Measurements from ENCODE around the gene ADAM19.
"Not testable (repeated sequence)": the region's sequence is repeated elsewhere in the genome, so short reads cannot be mapped to it uniquely, and the experiment has no call there.

ADAM19 gene

GRCh38 chr5:157494178-157494832 lies 81.3 kb downstream of the ADAM19 start:
- no peaks in the 10 kb centered on the region for H3K36me3 ChIP-seq (ENCODE audit: insufficient read depth, low read length)
- no peaks in the 10 kb centered on the region for H3K27me3 ChIP-seq (ENCODE audit: insufficient read depth, low read length)

GRCh38 chr5:157492886-157493285 lies 82.7 kb downstream of the ADAM19 start:
- no peak overlapping the region for H2AFZ ChIP-seq (ENCODE audit: low read length, unreplicated experiment)
- H3K27me3 ChIP-seq (ENCODE audit: insufficient read depth, low read length), result no peaks in the 10 kb centered on the region
- no peaks in the 10 kb centered on the region for H3K4me1 ChIP-seq (ENCODE audit: control insufficient read depth, insufficient read depth, low read length, unreplicated experiment)
- H3K4me3 ChIP-seq (ENCODE audit: low read depth, low read length), result no peak overlapping the region
- no peaks in the 10 kb centered on the region for H3K36me3 ChIP-seq (ENCODE audit: insufficient read depth, low read length)
- no peak overlapping the region for H3K27ac ChIP-seq (ENCODE audit: low read depth, low read length)
- H3K79me2 ChIP-seq (ENCODE audit: control insufficient read depth, insufficient read depth, low read length, unreplicated experiment), result no peaks in the 10 kb centered on the region

More at GRCh38 chr5:157494178-157494832, 81.3 kb downstream of the ADAM19 start:
- Histone ChIP-seq H3K4me3 (ENCODE audit: low read depth, low read length) (no peak overlapping the region), H2AFZ (ENCODE audit: low read length, unreplicated experiment) (no peak overlapping the region), H3K4me1 (ENCODE audit: control insufficient read depth, insufficient read depth, low read length, unreplicated experiment) (no peaks in the 10 kb centered on the region), H3K27ac (ENCODE audit: low read depth, low read length) (no peak overlapping the region), H3K79me2 (ENCODE audit: control insufficient read depth, insufficient read depth, low read length, unreplicated experiment) (no peaks in the 10 kb centered on the region)

- Histone ChIP-seq H3K27ac (ENCODE audit: low read depth, low read length) (no peak overlapping the region), H2AFZ (ENCODE audit: low read length, unreplicated experiment) (no peak overlapping the region), H3K36me3 (ENCODE audit: insufficient read depth, low read length) (no peaks in the 10 kb centered on the region), H3K79me2 (ENCODE audit: control insufficient read depth, insufficient read depth, low read length, unreplicated experiment) (no peaks in the 10 kb centered on the region), H3K4me1 (ENCODE audit: control insufficient read depth, insufficient read depth, low read length, unreplicated experiment) (no peaks in the 10 kb centered on the region), H3K27me3 (ENCODE audit: insufficient read depth, low read length) (no peaks in the 10 kb centered on the region), H3K4me3 (ENCODE audit: low read depth, low read length) (no peak overlapping the region)
These were observed 84.0 kb downstream of the ADAM19 start for GRCh38 chr5:157491471-157491995.

GRCh38 chr5:157487358-157487757 lies 88.2 kb downstream of the ADAM19 start:
- H3K27ac ChIP-seq (ENCODE audit: low read depth, low read length), result no peak overlapping the region
- H3K79me2 ChIP-seq (ENCODE audit: control insufficient read depth, insufficient read depth, low read length, unreplicated experiment), result no peaks in the 10 kb centered on the region
- H3K27me3 ChIP-seq (ENCODE audit: insufficient read depth, low read length), result no peaks in the 10 kb centered on the region
- no peaks in the 10 kb centered on the region for H3K36me3 ChIP-seq (ENCODE audit: insufficient read depth, low read length)
- H3K4me1 ChIP-seq (ENCODE audit: control insufficient read depth, insufficient read depth, low read length, unreplicated experiment), result no peaks in the 10 kb centered on the region
- H3K4me3 ChIP-seq (ENCODE audit: low read depth, low read length), result no peak overlapping the region
- no peak overlapping the region for H2AFZ ChIP-seq (ENCODE audit: low read length, unreplicated experiment)

GRCh38 chr5:157486861-157487260 lies 88.7 kb downstream of the ADAM19 start:
- H2AFZ ChIP-seq (ENCODE audit: low read length, unreplicated experiment), result no peak overlapping the region
- no peaks in the 10 kb centered on the region for H3K36me3 ChIP-seq (ENCODE audit: insufficient read depth, low read length)
- H3K4me3 ChIP-seq (ENCODE audit: low read depth, low read length), result no peak overlapping the region
- no peak overlapping the region for H3K27ac ChIP-seq (ENCODE audit: low read depth, low read length)
- no peaks in the 10 kb centered on the region for H3K4me1 ChIP-seq (ENCODE audit: control insufficient read depth, insufficient read depth, low read length, unreplicated experiment)
- no peaks in the 10 kb centered on the region for H3K27me3 ChIP-seq (ENCODE audit: insufficient read depth, low read length)
- no peaks in the 10 kb centered on the region for H3K79me2 ChIP-seq (ENCODE audit: control insufficient read depth, insufficient read depth, low read length, unreplicated experiment)

- Histone ChIP-seq H3K36me3 (ENCODE audit: insufficient read depth, low read length) (no peaks in the 10 kb centered on the region), H3K4me1 (ENCODE audit: control insufficient read depth, insufficient read depth, low read length, unreplicated experiment) (no peaks in the 10 kb centered on the region), H3K27ac (ENCODE audit: low read depth, low read length) (no peak overlapping the region), H3K79me2 (ENCODE audit: control insufficient read depth, insufficient read depth, low read length, unreplicated experiment) (no peaks in the 10 kb centered on the region), H3K27me3 (ENCODE audit: insufficient read depth, low read length) (no peaks in the 10 kb centered on the region), H2AFZ (ENCODE audit: low read length, unreplicated experiment) (no peak overlapping the region), H3K4me3 (ENCODE audit: low read depth, low read length) (no peak overlapping the region)
These were observed 89.3 kb downstream of the ADAM19 start for GRCh38 chr5:157486221-157486681.

- Histone ChIP-seq H3K27ac (ENCODE audit: low read depth, low read length) (no peak overlapping the region), H3K79me2 (ENCODE audit: control insufficient read depth, insufficient read depth, low read length, unreplicated experiment) (no peaks in the 10 kb centered on the region), H3K36me3 (ENCODE audit: insufficient read depth, low read length) (no peaks in the 10 kb centered on the region), H3K4me1 (ENCODE audit: control insufficient read depth, insufficient read depth, low read length, unreplicated experiment) (no peaks in the 10 kb centered on the region), H2AFZ (ENCODE audit: low read length, unreplicated experiment) (no peak overlapping the region), H3K4me3 (ENCODE audit: low read depth, low read length) (no peak overlapping the region), H3K27me3 (ENCODE audit: insufficient read depth, low read length) (no peaks in the 10 kb centered on the region)
These were observed 89.8 kb downstream of the ADAM19 start for GRCh38 chr5:157485811-157486210.

GRCh38 chr5:157485340-157485739 lies 90.2 kb downstream of the ADAM19 start:
- no peaks in the 10 kb centered on the region for H3K36me3 ChIP-seq (ENCODE audit: insufficient read depth, low read length)
- H3K4me1 ChIP-seq (ENCODE audit: control insufficient read depth, insufficient read depth, low read length, unreplicated experiment), result no peaks in the 10 kb centered on the region
- no peak overlapping the region for H3K27ac ChIP-seq (ENCODE audit: low read depth, low read length)
- H2AFZ ChIP-seq (ENCODE audit: low read length, unreplicated experiment), result no peak overlapping the region
- H3K4me3 ChIP-seq (ENCODE audit: low read depth, low read length), result no peak overlapping the region
- no peaks in the 10 kb centered on the region for H3K79me2 ChIP-seq (ENCODE audit: control insufficient read depth, insufficient read depth, low read length, unreplicated experiment)
- H3K27me3 ChIP-seq (ENCODE audit: insufficient read depth, low read length), result no peaks in the 10 kb centered on the region

- Histone ChIP-seq H2AFZ (ENCODE audit: low read length, unreplicated experiment) (no peak overlapping the region), H3K27me3 (ENCODE audit: insufficient read depth, low read length) (no peaks in the 10 kb centered on the region), H3K4me1 (ENCODE audit: control insufficient read depth, insufficient read depth, low read length, unreplicated experiment) (no peaks in the 10 kb centered on the region), H3K36me3 (ENCODE audit: insufficient read depth, low read length) (no peaks in the 10 kb centered on the region), H3K27ac (ENCODE audit: low read depth, low read length) (no peak overlapping the region), H3K79me2 (ENCODE audit: control insufficient read depth, insufficient read depth, low read length, unreplicated experiment) (no peaks in the 10 kb centered on the region), H3K4me3 (ENCODE audit: low read depth, low read length) (no peak overlapping the region)
These were observed 90.8 kb downstream of the ADAM19 start for GRCh38 chr5:157484768-157485167.

GRCh38 chr5:157482702-157483101 lies 92.9 kb downstream of the ADAM19 start:
- not testable (repeated sequence) for H3K79me2 ChIP-seq (ENCODE audit: control insufficient read depth, insufficient read depth, low read length, unreplicated experiment); H3K4me1 ChIP-seq (ENCODE audit: control insufficient read depth, insufficient read depth, low read length, unreplicated experiment); H3K36me3 ChIP-seq (ENCODE audit: insufficient read depth, low read length); H3K27me3 ChIP-seq (ENCODE audit: insufficient read depth, low read length); H3K4me3 ChIP-seq (ENCODE audit: low read depth, low read length); H2AFZ ChIP-seq (ENCODE audit: low read length, unreplicated experiment); H3K27ac ChIP-seq (ENCODE audit: low read depth, low read length)

- Histone ChIP-seq H3K27ac (ENCODE audit: low read depth, low read length) (no peak overlapping the region), H3K4me1 (ENCODE audit: control insufficient read depth, insufficient read depth, low read length, unreplicated experiment) (no peaks in the 10 kb centered on the region)
These were observed 93.9 kb downstream of the ADAM19 start for GRCh38 chr5:157481666-157482065.

More at GRCh38 chr5:157481666-157482065, 93.9 kb downstream of the ADAM19 start:
- H3K4me3 ChIP-seq (ENCODE audit: low read depth, low read length), result no peak overlapping the region
- H2AFZ ChIP-seq (ENCODE audit: low read length, unreplicated experiment), result no peak overlapping the region
- no peaks in the 10 kb centered on the region for H3K36me3 ChIP-seq (ENCODE audit: insufficient read depth, low read length)
- no peaks in the 10 kb centered on the region for H3K27me3 ChIP-seq (ENCODE audit: insufficient read depth, low read length)
- no peaks in the 10 kb centered on the region for H3K79me2 ChIP-seq (ENCODE audit: control insufficient read depth, insufficient read depth, low read length, unreplicated experiment)

Data from ACC112 (cell line).